HCEC 1CT (cell line): ENCODE data around the gene DPH1.
"Not testable (repeated sequence)": the region's sequence is repeated elsewhere in the genome, so short reads cannot be mapped to it uniquely, and the experiment has no call there.

Experiments used
- DNase-seq: peaks from one replicate; pipeline ENCODE4 v3.0.0-alpha.2; 2017

DPH1 gene

DNA sequence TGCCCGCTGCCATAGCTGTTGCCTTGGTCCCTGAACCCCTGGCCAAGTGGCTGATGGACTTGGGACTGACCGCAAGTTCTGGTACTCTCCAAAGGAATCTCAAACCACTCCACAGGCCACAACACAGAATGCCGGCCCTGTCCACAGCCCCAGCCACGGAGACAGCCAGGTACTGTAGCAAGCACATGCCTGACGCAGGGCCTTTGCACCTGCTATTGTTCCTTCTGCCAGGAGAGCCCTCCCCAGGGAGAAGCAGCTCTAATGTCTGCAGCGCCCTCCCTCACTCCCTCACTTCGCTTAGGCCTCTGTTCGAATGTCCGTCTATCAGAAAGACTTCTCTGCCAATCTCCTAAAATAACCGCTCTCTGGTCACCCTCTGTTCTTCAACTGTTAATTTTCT lies 20.2 kb upstream of the DPH1 start:
- no peak for DNase-seq

DNA sequence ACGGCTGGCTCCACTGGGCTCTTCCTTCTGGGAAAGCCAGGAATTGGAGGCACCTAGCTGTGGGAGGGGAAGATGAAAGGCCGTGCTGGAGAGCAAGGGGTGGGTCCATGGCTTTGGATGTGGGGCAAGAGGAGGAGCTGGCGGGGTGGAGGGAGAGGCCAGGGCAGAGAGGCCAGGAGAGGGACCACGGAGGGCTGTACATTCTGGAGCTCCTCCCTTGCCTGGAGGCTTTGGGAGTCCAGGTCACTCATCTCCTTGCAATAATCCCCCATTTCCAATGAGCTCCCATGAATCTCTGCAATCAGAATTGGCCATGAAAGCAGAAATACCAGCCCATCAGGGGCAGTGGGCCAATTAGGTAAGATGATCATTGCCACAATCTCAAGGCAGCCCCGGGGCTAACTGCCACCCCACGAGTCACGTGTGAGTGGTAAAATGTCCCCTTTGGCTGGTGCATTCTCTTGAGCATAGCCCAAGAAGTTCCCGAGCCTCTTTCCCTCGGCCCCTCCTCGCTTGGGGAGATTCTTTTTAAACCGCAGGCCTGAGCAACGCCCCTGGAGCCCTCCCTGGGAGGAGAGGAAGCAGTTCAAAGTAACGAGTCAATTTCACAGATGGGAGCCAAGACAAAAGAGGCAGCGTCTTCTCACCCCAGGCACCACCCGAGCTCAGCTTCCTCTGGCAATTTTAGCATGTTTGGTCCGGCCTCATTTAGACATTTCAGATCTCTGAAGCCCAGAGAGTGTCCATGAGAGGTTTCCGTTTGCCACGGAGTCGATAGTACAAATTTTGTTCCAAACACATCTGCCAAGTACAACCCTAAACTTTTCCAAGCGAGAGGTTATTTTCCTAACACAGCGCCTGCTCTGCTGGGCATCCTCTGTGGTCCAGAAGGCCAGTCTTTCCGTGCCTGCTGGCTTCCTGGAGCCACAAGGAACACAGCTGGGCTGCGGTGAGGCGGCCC lies 18.3 kb upstream of the DPH1 start:
- no peak for DNase-seq

DNA sequence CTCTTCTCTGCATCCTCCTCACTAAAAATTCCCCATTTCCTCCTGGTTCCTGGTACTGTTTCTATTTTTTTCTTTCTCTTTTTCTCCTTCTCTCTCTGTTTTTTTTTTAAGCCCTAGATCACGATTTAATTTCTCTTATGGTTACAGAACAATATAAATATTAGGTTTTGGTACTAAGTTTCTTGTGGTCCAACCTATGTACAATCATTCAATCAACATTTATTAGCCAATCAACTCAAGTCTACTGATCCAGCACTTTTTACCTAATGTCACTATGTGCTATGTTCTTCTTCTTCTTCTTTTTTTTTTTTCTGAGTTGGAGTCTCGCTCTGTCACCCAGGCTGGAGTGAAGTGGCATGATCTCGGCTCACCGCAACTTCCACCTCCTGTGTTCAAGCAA lies 17.5 kb upstream of the DPH1 start:
- no peak for DNase-seq

DNA sequence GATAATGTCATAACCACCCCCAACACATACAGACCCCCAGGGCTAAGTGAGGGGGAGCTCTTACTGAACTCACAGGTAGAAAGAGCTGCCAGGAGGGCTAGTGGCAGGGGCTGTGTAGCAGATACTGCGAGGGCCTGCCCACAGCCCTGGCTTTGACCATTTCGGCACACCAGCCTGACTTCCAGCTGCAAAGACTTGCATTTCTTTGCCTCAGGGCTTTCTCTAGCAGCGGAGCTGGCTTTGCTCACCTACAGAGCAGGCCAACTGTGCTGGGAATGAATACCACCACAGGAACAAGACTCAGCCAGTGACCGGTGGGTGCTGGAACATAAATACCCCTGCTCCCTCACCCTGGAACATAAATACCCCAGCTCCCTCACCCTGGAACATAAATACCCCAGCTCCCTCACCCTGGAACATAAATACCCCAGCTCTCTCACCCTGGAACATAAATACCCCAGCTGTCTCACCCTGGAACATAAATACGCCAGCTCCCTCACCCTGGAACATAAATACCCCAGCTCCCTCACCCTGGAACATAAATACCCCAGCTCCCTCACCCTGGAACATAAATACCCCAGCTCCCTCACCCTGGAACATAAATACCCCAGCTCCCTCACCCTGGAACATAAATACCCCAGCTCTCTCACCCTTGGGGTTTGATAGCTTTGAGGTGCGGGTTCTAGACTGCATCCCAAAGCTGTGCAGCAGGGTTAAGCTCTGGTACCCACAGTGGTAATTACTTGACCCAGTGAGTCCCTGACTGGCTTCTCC lies 16.5 kb upstream of the DPH1 start:
- DNase-seq = not testable (repeated sequence)

DNA sequence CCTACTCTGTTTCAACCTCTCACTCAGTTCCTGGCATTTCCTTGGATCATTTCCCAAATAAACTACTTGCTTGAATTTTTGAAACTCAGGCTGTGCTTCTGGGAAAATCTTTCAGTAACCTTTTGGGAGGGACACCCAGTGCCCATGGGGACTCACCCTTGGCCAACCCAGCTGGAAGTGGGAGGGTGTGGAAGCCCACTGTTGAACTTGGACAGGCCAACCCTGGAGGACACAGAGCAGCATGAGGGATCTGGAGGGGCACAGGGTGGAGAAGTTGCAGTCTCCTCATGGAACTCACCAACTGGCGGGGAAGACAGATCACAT lies 16.0 kb upstream of the DPH1 start:
- DNase-seq = no peak

DNA sequence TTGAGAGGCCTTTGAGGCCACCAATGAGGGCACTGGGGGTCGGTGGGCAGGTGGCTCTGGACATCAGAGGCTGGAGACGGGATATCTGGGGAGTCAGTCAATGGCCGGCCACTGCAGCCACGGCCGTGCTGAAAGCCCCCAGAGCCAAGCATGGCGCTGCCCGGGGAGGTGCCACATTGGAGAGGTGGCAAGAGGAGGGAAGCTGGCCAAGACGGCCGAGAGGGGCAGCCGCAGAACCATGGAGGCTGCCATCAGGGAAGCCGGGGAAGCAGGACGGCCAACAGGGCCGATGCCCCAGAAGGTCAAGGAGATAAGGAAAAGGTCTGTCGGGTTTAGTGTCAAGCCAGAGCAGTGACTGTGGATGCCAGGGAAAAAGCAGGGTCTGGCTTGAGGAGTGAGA lies 14.6 kb upstream of the DPH1 start:
- no peak for DNase-seq

DNA sequence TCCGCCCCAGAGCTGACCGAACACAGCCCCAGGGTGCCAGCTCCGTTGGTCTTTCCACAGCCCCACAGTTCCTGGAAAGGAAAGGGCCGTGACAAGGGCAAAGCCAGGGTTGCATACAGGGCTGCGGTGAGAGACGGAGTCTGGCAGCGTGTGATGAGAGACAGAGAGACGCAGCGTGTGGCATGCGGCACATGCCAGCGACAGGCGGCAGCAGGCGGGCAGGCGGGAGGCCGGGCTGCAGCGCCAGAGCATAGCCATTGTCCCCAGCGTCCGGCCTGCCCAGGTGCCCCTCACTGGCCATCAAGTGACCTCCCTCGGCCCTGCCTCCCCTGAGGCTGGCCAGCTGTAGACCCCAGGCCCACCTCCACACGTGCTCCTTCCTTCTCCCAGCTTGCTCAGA lies 13.5 kb upstream of the DPH1 start:
- no peak for DNase-seq

DNA sequence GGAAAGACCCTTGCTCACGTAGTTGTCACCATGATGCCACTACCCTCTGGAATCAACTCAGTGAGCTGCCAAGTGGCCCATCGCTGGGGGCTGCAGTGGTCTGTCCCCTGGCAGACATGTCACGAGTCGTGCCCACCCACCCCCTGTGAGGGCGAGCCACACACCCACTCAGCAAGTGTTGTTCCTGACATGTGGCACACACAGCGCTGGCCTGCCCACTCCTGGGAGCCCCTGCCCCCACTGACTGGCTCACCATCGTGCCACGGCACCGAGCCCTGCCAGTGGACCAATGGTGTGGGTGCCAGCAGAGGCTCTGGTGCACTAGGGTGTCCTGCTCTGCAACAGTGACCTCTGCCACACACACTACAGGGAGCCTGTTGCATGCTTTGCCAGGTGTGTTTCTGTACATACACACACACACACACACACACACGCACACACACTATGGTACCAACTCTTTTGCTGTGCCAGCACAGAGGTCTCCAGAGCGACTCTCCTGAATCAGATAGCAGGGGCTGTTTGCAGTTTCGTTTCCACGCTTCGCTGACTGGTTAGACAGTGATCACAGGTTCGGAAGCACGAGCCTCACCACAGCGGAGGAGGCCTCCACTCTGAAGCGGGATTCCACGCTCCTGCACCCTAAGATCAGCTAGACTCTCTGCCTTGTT lies 12.5 kb upstream of the DPH1 start:
- no peak for DNase-seq

DNA sequence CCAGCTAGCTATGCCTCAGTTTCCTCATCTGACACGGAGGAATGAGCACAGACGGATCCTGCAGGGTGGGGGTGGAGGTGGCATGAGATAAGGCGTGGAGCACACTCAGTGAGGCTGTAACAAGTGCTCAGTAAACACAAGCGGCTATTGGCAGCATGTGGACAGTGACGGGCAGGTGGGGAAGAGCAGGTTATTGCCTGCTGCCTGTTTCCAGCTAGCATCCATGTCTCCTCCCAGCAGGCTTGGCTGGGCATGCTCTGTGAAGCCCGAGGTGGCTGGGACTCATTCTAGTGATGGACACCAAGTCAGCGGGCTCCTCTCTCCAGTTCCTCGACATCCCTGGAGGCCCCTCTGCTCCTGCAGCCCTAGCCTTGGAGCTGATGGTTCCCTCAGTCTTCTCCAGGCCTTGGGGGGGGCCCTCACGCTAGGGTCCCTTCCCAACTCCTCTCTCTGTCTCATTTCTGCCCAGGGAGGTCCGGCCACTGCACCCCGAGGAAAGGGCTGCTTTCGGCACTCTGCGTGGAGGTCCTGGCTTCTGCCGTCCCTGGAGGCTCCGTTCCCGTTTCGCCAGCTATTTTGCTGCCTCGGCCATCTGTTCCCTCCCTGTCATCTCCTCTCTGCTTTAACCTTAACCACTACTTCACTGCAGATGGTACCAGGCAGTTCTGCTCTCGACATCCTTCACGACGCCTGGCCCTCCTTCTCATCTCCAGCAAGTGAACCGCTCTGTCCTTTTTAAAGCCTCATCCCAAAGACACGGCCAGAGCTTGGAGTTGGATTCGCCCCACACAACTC lies 11.0 kb upstream of the DPH1 start:
- no peak for DNase-seq

DNA sequence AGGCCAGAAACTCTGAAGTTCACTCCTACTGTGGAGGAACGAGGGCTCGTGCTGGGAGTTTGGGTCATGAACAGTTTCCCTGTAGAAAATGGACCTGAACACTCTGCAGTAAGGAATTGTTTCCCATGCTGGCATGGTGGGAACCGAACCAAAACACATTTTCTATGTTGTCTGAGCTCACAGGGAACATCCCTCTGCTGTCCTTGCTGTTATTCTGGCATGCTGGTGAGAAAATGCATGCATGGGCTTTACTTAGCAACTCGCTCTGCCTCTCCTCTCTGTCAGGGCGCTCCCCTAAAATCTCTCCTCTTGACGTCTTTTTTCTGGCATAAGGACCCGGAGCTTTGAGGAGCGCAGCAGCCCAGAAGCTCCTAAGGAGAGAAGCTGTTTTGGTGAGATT lies 10.2 kb upstream of the DPH1 start:
- DNase-seq = no peak

DNA sequence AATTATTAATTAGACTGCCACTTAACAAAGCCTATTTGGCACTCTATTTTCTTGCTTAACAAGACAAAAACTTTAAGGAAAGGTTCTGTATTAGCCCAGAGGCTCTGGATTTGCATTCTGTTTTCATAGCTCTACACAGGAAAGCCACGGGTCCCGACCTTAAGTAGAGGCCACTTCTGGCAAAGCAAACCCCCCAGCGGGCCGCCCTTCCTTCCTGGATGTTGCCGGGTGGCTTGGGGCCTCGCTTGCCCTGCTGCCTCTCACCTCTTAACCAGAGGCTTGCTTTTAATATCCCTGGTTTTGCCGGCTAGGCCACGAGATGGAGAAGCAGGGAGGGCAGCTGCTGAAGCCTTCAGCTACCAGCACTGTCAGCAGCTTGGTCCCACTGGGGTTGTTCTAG lies 9.2 kb upstream of the DPH1 start:
- DNase-seq = no peak

DNA sequence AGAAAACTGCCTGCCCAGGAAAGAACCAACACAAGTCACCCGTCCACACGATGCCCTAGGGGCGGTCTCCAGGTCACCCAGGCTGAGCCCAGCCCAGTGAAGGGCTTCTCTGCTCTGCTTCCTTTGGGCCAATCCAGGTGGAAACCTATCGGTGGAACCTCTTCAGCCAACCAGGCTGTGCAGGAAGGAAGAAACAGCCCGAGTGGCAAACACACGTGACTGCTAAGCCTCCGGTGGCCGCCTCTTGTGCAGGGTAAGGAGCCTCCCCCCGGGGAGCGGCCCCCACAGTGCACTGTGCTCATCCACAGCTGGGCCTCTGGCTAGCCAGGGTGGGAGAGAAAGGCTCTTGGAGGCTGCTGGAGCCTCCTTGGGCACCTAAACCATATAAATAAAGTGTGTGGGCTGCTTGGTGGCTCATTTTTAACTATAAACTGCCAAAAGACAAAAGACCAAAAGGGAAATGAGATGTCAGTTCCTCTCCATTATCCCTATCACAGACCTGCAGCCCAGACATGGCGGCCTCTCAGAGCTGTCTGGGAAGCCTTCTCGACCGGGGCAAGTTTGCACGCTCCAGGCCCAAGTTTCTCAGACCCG lies 7.2 kb upstream of the DPH1 start:
- no peak for DNase-seq

DNA sequence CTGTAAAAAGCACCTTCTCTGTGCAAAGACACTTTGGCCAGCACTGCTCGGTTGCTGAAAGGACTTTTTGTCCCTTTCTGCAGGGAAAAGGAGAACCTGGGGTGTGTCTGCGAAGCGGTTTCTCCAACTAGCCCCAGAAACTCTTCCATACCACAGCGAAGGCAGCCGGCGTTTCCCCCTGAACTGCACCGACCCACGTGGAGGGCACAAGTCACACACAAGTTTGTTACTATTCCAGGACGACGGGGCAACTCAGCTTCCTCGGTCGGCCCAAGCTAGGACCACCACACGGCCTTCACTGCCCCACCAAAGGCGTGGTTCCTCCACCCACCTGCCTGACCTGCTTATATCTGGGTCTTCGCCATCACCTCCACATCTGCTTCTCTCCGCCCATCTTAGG lies 6.7 kb upstream of the DPH1 start:
- DNase-seq = no peak

DNA sequence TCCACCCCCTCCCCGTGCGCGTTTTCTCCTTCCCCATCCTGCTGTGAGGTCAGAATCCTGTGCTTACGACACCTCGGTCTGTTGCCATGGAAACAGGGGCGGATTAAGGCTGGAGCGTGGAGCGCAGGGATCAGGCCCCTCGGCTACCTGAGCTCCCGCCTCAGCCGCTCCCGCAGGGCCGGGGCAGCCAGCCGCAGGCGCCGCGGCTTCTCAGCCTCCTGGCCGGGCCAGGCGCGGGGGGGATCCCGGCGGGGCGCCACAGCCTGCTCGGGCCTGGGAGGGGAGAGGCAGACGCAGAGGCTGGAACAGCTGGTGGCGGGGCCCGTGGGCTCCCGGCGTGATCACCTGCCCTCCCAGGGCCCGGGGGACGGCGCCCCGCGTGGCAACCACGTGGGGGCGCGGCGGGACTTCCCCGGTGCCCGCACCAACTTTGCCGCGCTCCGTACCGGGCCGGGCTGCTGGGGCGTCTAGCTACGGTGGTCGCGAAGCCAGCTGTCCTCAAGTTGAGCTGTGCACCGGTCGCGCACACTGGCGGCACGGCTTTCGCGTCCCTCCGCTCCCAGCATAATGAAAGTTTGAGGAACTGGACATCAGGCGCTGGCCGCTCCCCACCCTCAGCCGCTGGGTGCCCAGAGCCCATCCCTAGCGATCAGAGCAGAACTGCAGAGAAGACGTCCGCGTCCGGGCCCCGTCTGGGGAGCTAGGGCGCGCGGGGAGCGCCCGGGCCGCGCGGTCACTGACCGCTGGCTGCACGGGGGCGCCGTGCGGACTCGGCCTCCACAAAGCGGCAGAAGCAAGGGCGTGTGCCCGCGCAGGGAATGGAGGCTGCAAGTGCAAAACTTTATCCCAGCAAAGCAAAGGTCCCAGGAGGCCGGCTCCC lies 6.0 kb upstream of the DPH1 start:
- DNase-seq = no peak

DNA sequence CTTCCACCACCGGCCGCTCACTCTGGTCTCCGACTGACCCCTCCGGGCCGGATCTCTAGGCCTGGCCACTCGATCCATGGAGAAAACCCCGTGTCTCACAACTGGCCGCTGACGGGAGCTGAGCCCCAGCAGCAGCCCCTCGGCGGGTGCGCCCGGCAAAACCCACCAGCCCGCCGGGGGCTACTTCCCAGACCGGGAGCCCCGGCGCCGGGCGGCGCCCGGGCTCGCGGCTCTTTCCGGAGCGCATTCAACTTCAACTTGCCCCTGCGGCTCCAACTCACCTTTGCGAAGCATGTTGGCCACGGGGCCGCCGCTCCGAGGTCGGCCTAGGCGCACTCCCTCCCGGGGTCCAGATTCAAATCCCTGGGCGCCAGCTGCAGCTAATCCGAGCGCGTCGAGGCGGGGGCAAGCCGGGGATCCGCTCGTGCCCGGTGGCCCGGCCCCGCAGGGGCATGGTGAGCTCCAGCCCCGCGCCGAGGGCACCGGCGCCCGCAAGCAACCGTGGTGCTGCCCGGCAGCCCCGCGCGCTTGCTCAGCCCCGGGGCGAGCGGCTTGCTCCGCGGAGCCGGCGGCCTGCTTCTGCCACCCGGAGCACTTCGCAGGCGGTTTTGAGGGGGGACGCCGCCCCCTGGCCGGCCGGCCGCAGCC lies 5.3 kb upstream of the DPH1 start:
- DNase-seq = no peak

DNA sequence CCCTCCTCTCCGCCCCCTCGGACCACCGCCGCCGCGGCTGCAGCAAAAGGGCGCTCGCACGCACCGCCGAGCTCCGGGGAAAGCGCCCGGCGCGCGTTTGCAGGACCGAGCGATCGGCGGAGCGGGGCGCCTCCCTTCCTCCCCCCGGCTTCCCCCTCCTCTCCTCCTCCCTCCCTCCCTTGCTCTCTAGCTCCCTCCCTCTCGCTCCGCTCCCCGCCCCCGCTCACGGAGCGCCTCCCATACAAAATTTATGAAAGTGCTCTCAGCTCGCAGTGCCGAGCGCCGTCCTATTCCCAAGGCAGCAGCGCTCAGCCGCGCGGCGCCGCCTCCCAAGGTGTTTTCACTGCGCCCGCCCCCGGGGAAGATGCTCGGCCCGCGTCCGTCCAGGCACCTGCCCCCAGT lies 4.7 kb upstream of the DPH1 start, which contains the start of gene RTN4RL1:
Gene RTN4RL1, minus strand, starts transcription at position 115 of the 402 bp plus-strand sequence. CDS start 469 bp downstream, outside the sequence.
- DNase-seq = no peak

DNA sequence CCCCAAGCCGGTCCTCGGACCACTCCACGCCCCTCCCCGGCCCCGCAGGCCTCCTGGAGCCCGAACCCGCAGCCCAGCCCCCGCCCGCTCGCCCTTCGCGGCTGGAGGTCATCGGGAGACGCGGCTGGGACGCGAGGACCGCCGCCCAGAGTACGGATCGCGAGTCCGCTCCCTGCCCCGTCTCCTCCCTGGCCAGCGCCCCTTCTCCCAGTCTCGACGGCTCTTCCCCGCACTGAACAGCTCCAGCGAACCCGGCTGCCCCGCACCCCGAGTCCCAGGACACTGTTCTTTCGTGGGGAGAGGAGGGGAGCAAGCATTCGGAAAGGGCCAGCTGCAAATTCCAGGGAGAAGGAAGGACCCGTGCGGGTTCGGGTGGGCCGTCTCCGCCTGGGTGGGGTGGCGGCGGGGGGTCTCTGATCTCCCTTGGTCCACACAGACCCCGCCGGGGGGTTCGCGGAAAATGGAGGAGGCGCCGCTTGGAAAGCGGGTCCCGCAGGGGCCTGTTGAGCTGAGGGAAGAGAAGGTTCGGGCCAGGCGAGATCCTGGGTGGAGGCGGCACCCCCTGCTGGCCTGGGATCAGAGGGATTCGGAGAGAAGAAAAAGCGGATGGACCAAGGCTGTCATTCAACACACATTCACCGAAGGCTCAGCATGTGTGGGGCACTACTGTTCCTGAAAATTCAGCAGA lies 4.2 kb upstream of the DPH1 start:
- DNase-seq = peak; percentile 69

DNA sequence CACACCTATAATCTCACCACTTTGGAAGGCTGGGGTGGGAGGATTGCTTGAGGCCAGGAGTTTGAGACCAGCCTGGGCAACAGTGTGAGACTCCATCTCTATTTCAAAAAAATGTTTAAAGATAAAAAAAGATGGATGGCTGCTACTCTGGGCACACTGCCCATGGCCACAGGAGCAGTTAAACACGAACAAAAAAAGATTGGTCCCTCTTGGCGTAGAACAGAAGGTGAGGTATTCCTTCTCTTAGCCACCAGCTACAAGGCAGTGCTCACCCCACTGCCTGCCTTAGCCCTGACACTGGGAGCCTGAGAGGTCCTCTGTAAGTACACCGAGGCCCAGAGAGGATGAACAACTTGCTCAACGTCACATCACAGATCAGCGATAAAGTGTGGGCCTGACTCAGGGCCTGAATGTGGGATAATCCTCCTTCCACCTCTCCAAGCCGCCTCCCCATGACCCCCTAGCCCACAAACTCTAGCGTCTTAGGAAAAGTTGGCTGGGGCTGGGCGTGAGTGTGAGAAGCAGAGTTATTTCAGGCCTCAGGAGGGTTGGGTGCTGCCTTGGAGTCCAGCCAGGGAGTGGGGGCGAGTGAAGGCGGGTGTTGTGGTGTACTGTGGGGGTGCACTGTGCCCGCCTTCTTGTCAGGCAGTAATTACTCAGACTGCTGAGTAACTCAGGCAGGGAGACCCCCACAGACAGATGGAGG lies 2.3 kb upstream of the DPH1 start:
- no peak for DNase-seq

DNA sequence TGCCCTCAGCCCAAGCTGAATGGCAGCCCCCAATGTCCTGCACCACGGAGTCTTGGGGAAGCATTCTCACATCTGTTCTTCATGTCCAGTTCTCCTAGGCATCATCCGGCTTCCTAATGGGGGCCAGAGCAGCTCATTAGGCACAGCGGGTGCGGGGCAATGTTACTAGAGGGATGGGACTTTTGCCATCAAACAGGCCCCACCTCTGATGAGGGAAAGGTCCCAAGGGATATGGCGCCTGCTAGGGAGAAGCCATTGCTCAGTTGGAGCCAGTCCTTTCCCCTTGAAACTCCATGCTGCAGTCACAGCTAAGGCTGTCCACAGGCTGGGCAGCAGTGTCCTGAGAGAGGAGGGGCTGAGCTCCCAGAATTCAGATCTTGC lies 1.7 kb upstream of the DPH1 start:
- no peak for DNase-seq

DNA sequence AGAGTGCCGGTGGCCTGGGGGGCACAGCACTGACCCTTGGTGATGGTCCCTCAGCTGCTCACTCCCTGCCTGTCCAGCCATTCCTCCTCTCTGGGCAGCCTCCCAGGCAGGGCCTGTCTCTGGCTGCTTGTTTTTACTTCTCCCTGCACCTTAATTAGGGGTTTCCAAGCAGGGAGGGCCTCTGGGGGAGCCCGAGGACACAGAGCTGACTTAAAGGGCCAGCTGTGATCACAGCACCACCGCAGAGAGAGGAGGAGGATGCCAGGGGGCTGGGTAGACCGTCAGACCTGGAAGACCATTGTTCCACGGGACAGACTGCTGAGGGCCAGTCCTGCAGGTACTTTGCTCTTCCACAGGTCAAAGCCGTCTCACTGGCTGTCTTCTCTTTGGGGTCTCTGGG lies 1.2 kb upstream of the DPH1 start:
- DNase-seq = no peak
